CD4-positive, alpha-beta T cell (primary cell): Measurements from ENCODE around the gene RXFP1. TPM values are rescaled to one million over a fixed set of nuclear protein-coding genes. Genes with fewer than 3 reads are reported as not detected.

Source experiments
- ATAC-seq: fragments of 200-7000 bp; cut with Tn5 transposase; one replicate; pipeline ENCODE4 v1.10.0; 2022; ENCODE audit warnings: mild to moderate bottlenecking; ENCODE audit not compliant: poor library complexity
- CTCF ChIA-PET: fragments of 350-600 bp; sonication (Branson Sonifier 250); formaldehyde crosslinking; loops from one replicate; lab custom pipeline; 2021; ENCODE audit warnings: antibody characterized with exemption, inconsistent platforms; lab: Charles Lee
- POLR2A ChIA-PET: fragments of 350-600 bp; sonication (Branson Sonifier 250); formaldehyde crosslinking; loops from one replicate; lab custom pipeline; 2021; ENCODE audit warnings: antibody characterized with exemption, inconsistent platforms; lab: Charles Lee
- DNase-seq, 14 experiments: peaks; one replicate each; pipeline ENCODE4 v3.0.0-alpha.2; 2013 to 2020; ENCODE audit warnings: mixed read lengths in 2 of 14
- H3K27ac ChIP-seq, 2 donors: one replicate each; pipeline versions ENCODE4 v1.5.1 to v1.7.0; 2013; ENCODE audit warnings: low read length in 2 of 2, low read depth in 1 of 2, mild to moderate bottlenecking in 1 of 2
- H3K27me3 ChIP-seq, 2 experiments: 1 replicate in 1 of 2; 2 replicates in 1 of 2; pipeline versions ENCODE4 v1.6.1 to v1.7.0; 2013; ENCODE audit warnings: low read length in 2 of 2, control low read depth in 1 of 2, mild to moderate bottlenecking in 1 of 2, moderate library complexity in 1 of 2; ENCODE audit not compliant: insufficient read depth in 2 of 2, control insufficient read depth in 1 of 2
- H3K36me3 ChIP-seq: one replicate; pipeline ENCODE4 v1.6.1; 2013; ENCODE audit warnings: low read length, control low read depth; ENCODE audit not compliant: insufficient read depth
- H3K4me1 ChIP-seq: one replicate; pipeline ENCODE4 v1.6.1; 2013; ENCODE audit warnings: low read length, control low read depth; ENCODE audit not compliant: insufficient read depth
- H3K4me3 ChIP-seq: one replicate; pipeline ENCODE4 v1.5.1; 2013; ENCODE audit warnings: mild to moderate bottlenecking, low read length, moderate library complexity
- H3K9me3 ChIP-seq, 2 experiments: 1 replicate in 1 of 2; 2 replicates in 1 of 2; pipeline versions ENCODE4 v1.6.1 to v1.7.0; 2013; ENCODE audit warnings: low read length in 2 of 2, mild to moderate bottlenecking in 2 of 2, control low read depth in 1 of 2, moderate library complexity in 1 of 2; ENCODE audit not compliant: control insufficient read depth in 1 of 2, insufficient read depth in 1 of 2
- H3K27ac Mint-ChIP-seq: one replicate; pipeline ENCODE4 v1.8.0; 2020; ENCODE audit warnings: mixed read lengths
- H3K27me3 Mint-ChIP-seq: one replicate; pipeline ENCODE4 v1.8.0; 2021; ENCODE audit warnings: mixed read lengths
- H3K36me3 Mint-ChIP-seq: one replicate; pipeline ENCODE4 v1.8.0; 2021; ENCODE audit warnings: low read depth, mixed read lengths
- H3K4me1 Mint-ChIP-seq: one replicate; pipeline ENCODE4 v1.8.0; 2021; ENCODE audit warnings: low read depth, mixed read lengths
- H3K4me3 Mint-ChIP-seq: one replicate; pipeline ENCODE4 v1.8.0; 2020; ENCODE audit warnings: mild to moderate bottlenecking, mixed read lengths
- H3K9me3 Mint-ChIP-seq: one replicate; pipeline ENCODE4 v1.8.0; 2020; ENCODE audit warnings: mixed read lengths
- intact Hi-C, 2 experiments: fragments of 100-400 bp; cut with DNase I in 1 of 2; cut with micrococcal nuclease in 1 of 2; formaldehyde crosslinking; loops; one replicate each; pipeline versions ENCODE4 v1.15.1 to v1.9.0; 2023 to 2025; cut with DNase I, micrococcal nuclease
- total RNA-seq, 174 experiments: library from RNA in 2 of 174; stranded (reverse) in 2 of 174; gene quantifications; one replicate each; pipeline ENCODE4 v1.2.3 and lab custom pipeline; 2021 to 2026
- TF ChIP-seq, protein P1 (sequence below): fragments of 200-600 bp; IDR thresholded peaks from one replicate; pipeline ENCODE4 v1.8.0; 2022; ENCODE audit warnings: antibody characterized with exemption, mild to moderate bottlenecking

Gene RXFP1
- total RNA-seq, 2 experiments from 2014 or later, result not detected

DNA sequence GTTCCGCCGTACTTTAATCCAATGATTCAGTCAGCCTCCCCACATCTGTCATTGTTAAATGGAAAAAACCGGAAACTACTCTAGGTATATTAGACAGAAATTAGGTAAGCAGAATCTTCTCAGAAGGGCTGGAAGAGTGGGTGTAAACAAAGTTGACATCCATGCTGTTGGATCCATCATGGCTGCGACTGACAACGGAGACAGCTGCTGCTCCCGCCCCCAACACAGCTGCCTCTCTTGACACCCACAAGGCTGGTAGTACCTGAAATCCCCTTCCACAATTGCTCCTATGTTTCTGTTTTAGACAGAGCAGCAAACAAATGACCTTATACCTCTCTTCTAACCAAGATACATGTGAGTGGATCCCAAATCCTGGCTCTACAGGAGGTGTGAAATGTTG, 66.6 kb downstream of the RXFP1 start:
- no peak overlapping the region for H3K27ac Mint-ChIP-seq
- no peaks in the 10 kb centered on the region for H3K36me3 Mint-ChIP-seq
- intact Hi-C loops, result no loop called here
- POLR2A ChIA-PET, result no interaction called here
- H3K4me1 Mint-ChIP-seq, result no peaks in the 10 kb centered on the region
- no peaks in the 10 kb centered on the region for H3K9me3 ChIP-seq
- no peaks in the 10 kb centered on the region for H3K4me1 ChIP-seq
- no peak overlapping the region for H3K27ac ChIP-seq
- ATAC-seq (no peak), DNase-seq (no peak)
- peaks cover 24% of the 10 kb centered on the region for H3K27me3 Mint-ChIP-seq
- no peaks in the 10 kb centered on the region for H3K9me3 Mint-ChIP-seq
- H3K4me3 Mint-ChIP-seq, result no peak overlapping the region
- CTCF ChIA-PET, result no interaction called here
- no peak overlapping the region for H3K4me3 ChIP-seq
- no peaks in the 10 kb centered on the region for H3K36me3 ChIP-seq
- TF ChIP-seq, protein P1, sequence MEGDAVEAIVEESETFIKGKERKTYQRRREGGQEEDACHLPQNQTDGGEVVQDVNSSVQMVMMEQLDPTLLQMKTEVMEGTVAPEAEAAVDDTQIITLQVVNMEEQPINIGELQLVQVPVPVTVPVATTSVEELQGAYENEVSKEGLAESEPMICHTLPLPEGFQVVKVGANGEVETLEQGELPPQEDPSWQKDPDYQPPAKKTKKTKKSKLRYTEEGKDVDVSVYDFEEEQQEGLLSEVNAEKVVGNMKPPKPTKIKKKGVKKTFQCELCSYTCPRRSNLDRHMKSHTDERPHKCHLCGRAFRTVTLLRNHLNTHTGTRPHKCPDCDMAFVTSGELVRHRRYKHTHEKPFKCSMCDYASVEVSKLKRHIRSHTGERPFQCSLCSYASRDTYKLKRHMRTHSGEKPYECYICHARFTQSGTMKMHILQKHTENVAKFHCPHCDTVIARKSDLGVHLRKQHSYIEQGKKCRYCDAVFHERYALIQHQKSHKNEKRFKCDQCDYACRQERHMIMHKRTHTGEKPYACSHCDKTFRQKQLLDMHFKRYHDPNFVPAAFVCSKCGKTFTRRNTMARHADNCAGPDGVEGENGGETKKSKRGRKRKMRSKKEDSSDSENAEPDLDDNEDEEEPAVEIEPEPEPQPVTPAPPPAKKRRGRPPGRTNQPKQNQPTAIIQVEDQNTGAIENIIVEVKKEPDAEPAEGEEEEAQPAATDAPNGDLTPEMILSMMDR, result no peak
- peaks cover 5% of the 10 kb centered on the region in 2 experiments for H3K27me3 ChIP-seq

DNA sequence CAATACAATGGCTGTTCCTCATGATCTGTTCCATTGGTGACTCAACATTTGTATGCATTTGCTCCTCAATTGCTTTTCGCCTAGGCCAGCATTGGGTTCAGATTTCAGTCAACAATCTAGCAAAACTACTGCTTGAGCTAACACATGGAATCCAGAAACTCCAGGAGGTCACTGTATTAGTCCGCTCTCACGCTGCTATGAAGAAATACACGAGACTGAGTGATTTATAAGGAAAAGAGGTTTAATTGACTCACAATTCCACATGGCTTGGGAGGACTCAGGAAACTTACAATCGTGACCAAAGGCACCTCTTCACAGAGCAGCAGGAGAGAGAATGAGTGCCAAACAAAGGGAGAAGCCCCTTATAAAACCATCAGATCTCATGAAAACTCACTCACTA, 67.1 kb downstream of the RXFP1 start:
- DNase-seq, result no peak
- POLR2A ChIA-PET, result no interaction called here
- Histone ChIP-seq H3K9me3 (no peaks in the 10 kb centered on the region), H3K4me1 (no peaks in the 10 kb centered on the region), H3K36me3 (no peaks in the 10 kb centered on the region), H3K4me3 (no peak overlapping the region), H3K27me3 (peaks cover 5% of the 10 kb centered on the region in 2 experiments), H3K27ac (no peak overlapping the region)
- intact Hi-C loops, result no loop called here
- no peak for ATAC-seq
- Mint-ChIP-seq H3K27ac (no peak overlapping the region), H3K27me3 (peaks cover 24% of the 10 kb centered on the region), H3K36me3 (no peaks in the 10 kb centered on the region), H3K4me1 (no peaks in the 10 kb centered on the region), H3K9me3 (no peaks in the 10 kb centered on the region), H3K4me3 (no peak overlapping the region)
- TF ChIP-seq, protein P1, result no peak
- CTCF ChIA-PET, result no interaction called here

DNA sequence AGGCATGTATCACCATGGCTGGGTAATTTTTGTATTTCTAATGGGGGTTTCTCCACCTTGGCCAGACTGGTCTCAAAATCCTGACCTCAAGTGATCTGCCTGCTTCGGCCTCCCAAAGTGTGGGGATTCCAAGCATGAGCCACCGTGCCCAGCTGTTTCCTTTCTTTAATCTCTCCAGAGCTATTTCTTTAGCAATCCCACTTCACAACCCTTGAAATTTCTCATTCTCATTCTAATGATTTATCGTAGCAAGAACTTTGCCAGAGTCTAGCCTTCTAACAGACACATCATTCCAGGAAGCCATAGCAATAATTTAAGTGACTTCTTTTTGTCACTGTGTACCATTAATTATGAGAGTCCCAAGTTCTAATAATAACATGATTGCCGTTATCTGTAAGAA, 68.6 kb downstream of the RXFP1 start:
- no peak overlapping the region for H3K27ac ChIP-seq
- DNase-seq (no peak), ATAC-seq (no peak)
- Mint-ChIP-seq H3K9me3 (no peaks in the 10 kb centered on the region), H3K4me1 (no peaks in the 10 kb centered on the region), H3K27me3 (peaks cover 20% of the 10 kb centered on the region), H3K27ac (no peak overlapping the region), H3K4me3 (no peak overlapping the region), H3K36me3 (no peaks in the 10 kb centered on the region)
- peaks cover 3 to 5% of the 10 kb centered on the region in 2 experiments for H3K27me3 ChIP-seq
- CTCF ChIA-PET, result no interaction called here
- H3K4me3 ChIP-seq, result no peak overlapping the region
- no peaks in the 10 kb centered on the region for H3K36me3 ChIP-seq
- no peaks in the 10 kb centered on the region for H3K4me1 ChIP-seq
- intact Hi-C loops, result no loop called here
- TF ChIP-seq, protein P1, result no peak
- H3K9me3 ChIP-seq, result no peaks in the 10 kb centered on the region
- POLR2A ChIA-PET, result no interaction called here
